ENCODE measurements around the gene TRPM2. TPM values are rescaled to one million over a fixed set of nuclear protein-coding genes. Genes with fewer than 3 reads are reported as not detected.

Gene TRPM2
- polyA plus RNA-seq, 4 donors: 0.89 to 2.7 (median 2.3) TPM

GRCh38 chr21:44383216-44383615 lies 29.8 kb downstream of the TRPM2 start:
- H3K27me3 ChIP-seq (ENCODE audit: control insufficient read depth in 3 of 3, insufficient read depth in 3 of 3, low read length in 3 of 3): no peaks in the 10 kb centered on the region
- FAIRE-seq (no peak), DNase-seq (no peak)
- H3K36me3 ChIP-seq (ENCODE audit: control insufficient read depth in 3 of 3, insufficient read depth in 2 of 3, low read depth in 1 of 3, low read length in 3 of 3): no peaks in the 10 kb centered on the region
- H3K4me1 ChIP-seq (ENCODE audit: control insufficient read depth in 3 of 3, insufficient read depth in 2 of 3, low read depth in 1 of 3, low read length in 2 of 3): no peaks in the 10 kb centered on the region
- H3K27ac ChIP-seq (ENCODE audit: low read depth in 1 of 3, low read length in 2 of 3): no peak overlapping the region
- peaks cover 0 to 5% of the 10 kb centered on the region in 2 donors for H3K9me3 ChIP-seq (ENCODE audit: control insufficient read depth in 2 of 2, insufficient read depth in 1 of 2, low read depth in 1 of 2, low read length in 1 of 2)
- 78 to 88% (median 80%) methylated on average over 4 of the region's 4 CpGs for WGBS, 3 donors
- H3K4me3 ChIP-seq (ENCODE audit: low read depth in 1 of 3, low read length in 3 of 3): no peak overlapping the region

- no peak overlapping the region for H3K27ac ChIP-seq (ENCODE audit: low read depth in 1 of 3, low read length in 2 of 3)
- no peaks in the 10 kb centered on the region for H3K27me3 ChIP-seq (ENCODE audit: control insufficient read depth in 3 of 3, insufficient read depth in 3 of 3, low read length in 3 of 3)
- WGBS, 3 donors: 77 to 80% (median 78%) methylated on average over 2 of the region's 2 CpGs
- no peaks in the 10 kb centered on the region for H3K4me1 ChIP-seq (ENCODE audit: control insufficient read depth in 3 of 3, insufficient read depth in 2 of 3, low read depth in 1 of 3, low read length in 2 of 3)
- DNase-seq (no peak), FAIRE-seq (no peak)
- no peak overlapping the region for H3K4me3 ChIP-seq (ENCODE audit: low read depth in 1 of 3, low read length in 3 of 3)
- no peaks in the 10 kb centered on the region for H3K36me3 ChIP-seq (ENCODE audit: control insufficient read depth in 3 of 3, insufficient read depth in 2 of 3, low read depth in 1 of 3, low read length in 3 of 3)
- peaks cover 0 to 5% of the 10 kb centered on the region in 2 donors for H3K9me3 ChIP-seq (ENCODE audit: control insufficient read depth in 2 of 2, insufficient read depth in 1 of 2, low read depth in 1 of 2, low read length in 1 of 2)
These were observed 31.5 kb downstream of the TRPM2 start for GRCh38 chr21:44384968-44385367.

DNA sequence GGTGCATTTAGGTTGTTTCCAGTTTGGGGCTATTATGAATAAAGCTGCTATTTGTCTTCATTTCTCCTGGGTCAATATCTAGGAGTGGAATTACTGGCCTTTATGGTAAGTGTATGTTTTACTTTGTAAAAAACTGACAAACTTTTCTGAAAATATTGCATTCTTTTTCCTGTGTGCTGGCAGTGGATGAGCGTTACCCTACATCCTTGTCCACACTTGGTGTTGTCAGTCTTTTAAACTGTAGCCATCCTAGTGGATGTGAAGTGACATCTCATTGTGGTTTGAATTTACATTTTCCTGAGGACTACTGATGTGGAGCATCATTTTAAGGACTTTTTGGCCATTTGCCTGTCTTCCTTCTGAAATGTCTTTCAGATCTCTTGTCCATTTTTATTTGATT lies 35.9 kb downstream of the TRPM2 start:
- DNase-seq (no peak), FAIRE-seq (no peak)
- no peaks in the 10 kb centered on the region for H3K4me1 ChIP-seq (ENCODE audit: control insufficient read depth in 3 of 3, insufficient read depth in 2 of 3, low read depth in 1 of 3, low read length in 2 of 3)
- H3K9me3 ChIP-seq (ENCODE audit: control insufficient read depth in 2 of 2, insufficient read depth in 1 of 2, low read depth in 1 of 2, low read length in 1 of 2): peaks cover 0 to 5% of the 10 kb centered on the region in 2 donors
- 95 to 98% (median 96%) methylated on average over 1 of the region's 1 CpG for whole genome bisulfite sequencing, 3 donors
- no peak overlapping the region for H3K4me3 ChIP-seq (ENCODE audit: low read depth in 1 of 3, low read length in 3 of 3)
- H3K36me3 ChIP-seq (ENCODE audit: control insufficient read depth in 3 of 3, insufficient read depth in 2 of 3, low read depth in 1 of 3, low read length in 3 of 3): no peaks in the 10 kb centered on the region
- H3K27ac ChIP-seq (ENCODE audit: low read depth in 1 of 3, low read length in 2 of 3): no peak overlapping the region
- H3K27me3 ChIP-seq (ENCODE audit: control insufficient read depth in 3 of 3, insufficient read depth in 3 of 3, low read length in 3 of 3): no peaks in the 10 kb centered on the region

GRCh38 chr21:44390886-44391285 lies 37.5 kb downstream of the TRPM2 start:
- Histone ChIP-seq H3K9me3 (ENCODE audit: control insufficient read depth in 2 of 2, insufficient read depth in 1 of 2, low read depth in 1 of 2, low read length in 1 of 2) (peaks cover 0 to 5% of the 10 kb centered on the region in 2 donors), H3K27ac (ENCODE audit: low read depth in 1 of 3, low read length in 2 of 3) (no peak overlapping the region), H3K4me3 (ENCODE audit: low read depth in 1 of 3, low read length in 3 of 3) (no peak overlapping the region), H3K36me3 (ENCODE audit: control insufficient read depth in 3 of 3, insufficient read depth in 2 of 3, low read depth in 1 of 3, low read length in 3 of 3) (no peaks in the 10 kb centered on the region), H3K4me1 (ENCODE audit: control insufficient read depth in 3 of 3, insufficient read depth in 2 of 3, low read depth in 1 of 3, low read length in 2 of 3) (no peaks in the 10 kb centered on the region), H3K27me3 (ENCODE audit: control insufficient read depth in 3 of 3, insufficient read depth in 3 of 3, low read length in 3 of 3) (no peaks in the 10 kb centered on the region)
- DNase-seq (no peak), FAIRE-seq (no peak)
- WGBS, 3 donors: 85 to 92% (median 87%) methylated on average over 8 of the region's 8 CpGs

- DNase-seq (no peak), FAIRE-seq (no peak)
- WGBS, 3 donors: 63 to 80% (median 72%) methylated on average over 34 of the region's 34 CpGs
- Histone ChIP-seq H3K36me3 (ENCODE audit: control insufficient read depth in 3 of 3, insufficient read depth in 2 of 3, low read depth in 1 of 3, low read length in 3 of 3) (no peaks in the 10 kb centered on the region), H3K4me3 (ENCODE audit: low read depth in 1 of 3, low read length in 3 of 3) (no peak overlapping the region), H3K27ac (ENCODE audit: low read depth in 1 of 3, low read length in 2 of 3) (no peak overlapping the region), H3K4me1 (ENCODE audit: control insufficient read depth in 3 of 3, insufficient read depth in 2 of 3, low read depth in 1 of 3, low read length in 2 of 3) (no peaks in the 10 kb centered on the region), H3K27me3 (ENCODE audit: control insufficient read depth in 3 of 3, insufficient read depth in 3 of 3, low read length in 3 of 3) (no peaks in the 10 kb centered on the region), H3K9me3 (ENCODE audit: control insufficient read depth in 2 of 2, insufficient read depth in 1 of 2, low read depth in 1 of 2, low read length in 1 of 2) (peaks cover 0 to 5% of the 10 kb centered on the region in 2 donors)
These were observed 38.1 kb downstream of the TRPM2 start for GRCh38 chr21:44391345-44392091.

- no peak for DNase-seq
- Histone ChIP-seq H3K4me1 (ENCODE audit: control insufficient read depth in 3 of 3, insufficient read depth in 2 of 3, low read depth in 1 of 3, low read length in 2 of 3) (no peaks in the 10 kb centered on the region), H3K27ac (ENCODE audit: low read depth in 1 of 3, low read length in 2 of 3) (no peak overlapping the region), H3K27me3 (ENCODE audit: control insufficient read depth in 3 of 3, insufficient read depth in 3 of 3, low read length in 3 of 3) (no peaks in the 10 kb centered on the region), H3K9me3 (ENCODE audit: control insufficient read depth in 2 of 2, insufficient read depth in 1 of 2, low read depth in 1 of 2, low read length in 1 of 2) (no peaks in the 10 kb centered on the region), H3K4me3 (ENCODE audit: low read depth in 1 of 3, low read length in 3 of 3) (no peak overlapping the region), H3K36me3 (ENCODE audit: control insufficient read depth in 3 of 3, insufficient read depth in 2 of 3, low read depth in 1 of 3, low read length in 3 of 3) (no peaks in the 10 kb centered on the region)
- FAIRE-seq: no peak
- 74 to 90% (median 76%) methylated on average over 6 of the region's 6 CpGs for WGBS, 3 donors
These were observed 38.8 kb downstream of the TRPM2 start for GRCh38 chr21:44392185-44392584.

DNA sequence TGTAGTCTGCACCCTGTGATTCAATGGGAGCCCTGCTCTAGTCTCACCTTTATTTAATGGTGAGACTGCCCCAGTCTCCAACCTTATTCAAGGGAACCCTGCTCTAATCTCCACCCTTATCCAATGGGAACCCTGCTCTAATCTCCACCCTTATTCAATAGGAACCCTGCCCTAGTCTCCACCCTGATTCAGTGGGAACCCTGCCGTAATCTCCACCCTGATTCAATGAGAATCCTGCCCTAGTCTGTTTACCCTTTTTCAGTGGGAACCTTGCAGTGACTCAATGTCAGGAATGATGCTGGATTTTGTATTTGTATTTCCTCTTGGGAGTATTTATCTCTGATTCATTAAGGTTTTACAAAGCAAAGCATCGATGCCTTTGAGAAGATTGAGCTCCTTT lies 39.5 kb downstream of the TRPM2 start:
- DNase-seq: peak in 1 of 2 donors; percentile 8
- 31 to 78% (median 43%) methylated on average over 2 of the region's 2 CpGs for WGBS, 3 donors
- H3K27me3 ChIP-seq (ENCODE audit: control insufficient read depth in 3 of 3, insufficient read depth in 3 of 3, low read length in 3 of 3): no peaks in the 10 kb centered on the region
- H3K4me1 ChIP-seq (ENCODE audit: control insufficient read depth in 3 of 3, insufficient read depth in 2 of 3, low read depth in 1 of 3, low read length in 2 of 3): no peaks in the 10 kb centered on the region
- no peak overlapping the region for H3K27ac ChIP-seq (ENCODE audit: low read depth in 1 of 3, low read length in 2 of 3)
- H3K36me3 ChIP-seq (ENCODE audit: control insufficient read depth in 3 of 3, insufficient read depth in 2 of 3, low read depth in 1 of 3, low read length in 3 of 3): no peaks in the 10 kb centered on the region
- no peaks in the 10 kb centered on the region for H3K9me3 ChIP-seq (ENCODE audit: control insufficient read depth in 2 of 2, insufficient read depth in 1 of 2, low read depth in 1 of 2, low read length in 1 of 2)
- no peak overlapping the region for H3K4me3 ChIP-seq (ENCODE audit: low read depth in 1 of 3, low read length in 3 of 3)
- no peak for FAIRE-seq

- FAIRE-seq (no peak), DNase-seq (no peak)
- H3K36me3 ChIP-seq (ENCODE audit: control insufficient read depth in 3 of 3, insufficient read depth in 2 of 3, low read depth in 1 of 3, low read length in 3 of 3): no peaks in the 10 kb centered on the region
- 31 to 61% (median 43%) methylated on average over 5 of the region's 5 CpGs for WGBS, 3 donors
- no peak overlapping the region for H3K4me3 ChIP-seq (ENCODE audit: low read depth in 1 of 3, low read length in 3 of 3)
- no peaks in the 10 kb centered on the region for H3K4me1 ChIP-seq (ENCODE audit: control insufficient read depth in 3 of 3, insufficient read depth in 2 of 3, low read depth in 1 of 3, low read length in 2 of 3)
- H3K27me3 ChIP-seq (ENCODE audit: control insufficient read depth in 3 of 3, insufficient read depth in 3 of 3, low read length in 3 of 3): no peaks in the 10 kb centered on the region
- no peaks in the 10 kb centered on the region for H3K9me3 ChIP-seq (ENCODE audit: control insufficient read depth in 2 of 2, insufficient read depth in 1 of 2, low read depth in 1 of 2, low read length in 1 of 2)
- no peak overlapping the region for H3K27ac ChIP-seq (ENCODE audit: low read depth in 1 of 3, low read length in 2 of 3)
These were observed 41.3 kb downstream of the TRPM2 start for GRCh38 chr21:44394733-44395132.

DNA sequence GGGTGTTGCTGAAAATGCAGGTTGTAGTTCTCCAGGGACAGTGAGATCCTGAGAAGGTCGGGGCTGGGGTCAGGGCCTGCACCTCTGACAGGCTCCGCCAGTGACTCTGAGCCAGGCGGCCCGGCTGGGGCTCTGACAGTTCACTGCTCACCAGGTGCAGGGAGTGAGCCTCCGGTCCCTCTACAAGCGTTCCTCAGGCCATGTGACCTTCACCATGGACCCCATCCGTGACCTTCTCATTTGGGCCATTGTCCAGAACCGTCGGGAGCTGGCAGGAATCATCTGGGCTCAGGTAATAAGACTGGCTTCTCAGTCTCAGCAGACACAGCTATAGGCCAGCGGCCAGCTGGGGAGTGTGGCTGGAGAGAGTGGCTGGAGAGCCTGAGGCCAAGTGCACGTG lies 41.8 kb downstream of the TRPM2 start:
- H3K4me3 ChIP-seq (ENCODE audit: low read depth in 1 of 3, low read length in 3 of 3): no peak overlapping the region

More for the DNA sequence above, 41.8 kb downstream of the TRPM2 start:
- Histone ChIP-seq H3K4me1 (ENCODE audit: control insufficient read depth in 3 of 3, insufficient read depth in 2 of 3, low read depth in 1 of 3, low read length in 2 of 3) (no peaks in the 10 kb centered on the region), H3K36me3 (ENCODE audit: control insufficient read depth in 3 of 3, insufficient read depth in 2 of 3, low read depth in 1 of 3, low read length in 3 of 3) (no peaks in the 10 kb centered on the region), H3K27me3 (ENCODE audit: control insufficient read depth in 3 of 3, insufficient read depth in 3 of 3, low read length in 3 of 3) (no peaks in the 10 kb centered on the region), H3K27ac (ENCODE audit: low read depth in 1 of 3, low read length in 2 of 3) (no peak overlapping the region), H3K9me3 (ENCODE audit: control insufficient read depth in 2 of 2, insufficient read depth in 1 of 2, low read depth in 1 of 2, low read length in 1 of 2) (no peaks in the 10 kb centered on the region)
- 58 to 72% (median 58%) methylated on average over 11 of the region's 11 CpGs for WGBS, 3 donors
- FAIRE-seq (no peak), DNase-seq (no peak)
